Measurements from ENCODE around the gene STC2. TPM values are rescaled to one million over a fixed set of nuclear protein-coding genes. Genes with fewer than 3 reads are reported as not detected.
A peak's percentile ranks its signal among the peaks of the same experiment; 100 is the strongest.

The STC2 gene
- total and polyA plus RNA-seq, 7 experiments from 2014 or later = 28.3 TPM; not detected in 6

DNA sequence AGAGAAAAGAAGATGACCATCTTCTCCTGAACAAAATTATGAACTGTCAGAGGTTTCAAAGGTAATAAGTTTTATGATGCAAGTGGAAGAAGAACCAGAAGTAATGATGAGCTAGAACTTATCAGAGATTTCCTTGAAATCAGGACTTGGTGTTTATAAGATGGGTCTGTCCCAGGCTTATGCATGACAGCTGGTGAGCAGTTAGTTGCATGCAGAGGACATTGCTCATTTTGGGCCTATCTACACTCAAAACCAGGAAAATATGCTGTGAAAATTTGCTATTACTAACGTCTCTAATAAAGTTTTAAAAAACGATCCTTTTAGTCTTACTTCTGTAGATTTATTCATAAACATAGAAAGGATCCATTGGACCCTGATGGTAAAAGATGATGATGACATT lies 6.6 kb upstream of the STC2 start:
- DNase-seq (no peak), ATAC-seq (no peak)
- Histone ChIP-seq H3K27ac (ENCODE audit: low read depth, low read length) (no peak overlapping the region), H3K27me3 (ENCODE audit: control insufficient read depth in 2 of 2, insufficient read depth in 2 of 2, low read length in 2 of 2) (peaks cover 0 to 3% of the 10 kb centered on the region in 2 donors), H3K36me3 (ENCODE audit: control insufficient read depth in 2 of 3, insufficient read depth in 3 of 3, low read length in 3 of 3) (no peaks in the 10 kb centered on the region), H3K4me3 (ENCODE audit: low read length) (no peak overlapping the region), H3K4me1 (ENCODE audit: control insufficient read depth in 2 of 2, insufficient read depth in 2 of 2, low read length in 2 of 2) (no peaks in the 10 kb centered on the region), H3K9me3 (ENCODE audit: control insufficient read depth in 2 of 3, low read length in 3 of 3) (no peaks in the 10 kb centered on the region)
- Mint-ChIP-seq H3K4me1 (peaks cover 0 to 21% (median 4%) of the 10 kb centered on the region in 7 donors), H3K9me3 (peaks cover 0 to 4% (median 0%) of the 10 kb centered on the region in 11 donors), H3K27me3 (peaks cover 12 to 64% (median 58%) of the 10 kb centered on the region in 5 donors), H3K36me3 (no peaks in the 10 kb centered on the region), H3K4me3 (no peak overlapping the region), H3K27ac (no peak overlapping the region)
- POLR2A ChIA-PET = no interaction called here
- CTCF ChIA-PET = no interaction called here
- intact Hi-C loops (cut with micrococcal nuclease) = loop anchor here (5.0 kb wide), 2 partner anchors 98 to 618 kb away; partner anchors contain the start of gene NKX2-5 (in 1 of the 2)

GRCh38 chr5:173333925-173334661 lies 5.9 kb upstream of the STC2 start:
- H3K27ac ChIP-seq (ENCODE audit: low read depth, low read length) = no peak overlapping the region
- no peaks in the 10 kb centered on the region for H3K9me3 ChIP-seq (ENCODE audit: control insufficient read depth in 2 of 3, low read length in 3 of 3)
- no peak for ATAC-seq
- no peak overlapping the region for H3K4me3 ChIP-seq (ENCODE audit: low read length)
- H3K27me3 ChIP-seq (ENCODE audit: control insufficient read depth in 2 of 2, insufficient read depth in 2 of 2, low read length in 2 of 2) = peaks cover 0 to 3% of the 10 kb centered on the region in 2 donors
- Mint-ChIP-seq H3K4me3 (no peak overlapping the region), H3K27me3 (peaks cover 12 to 66% (median 57%) of the 10 kb centered on the region in 5 donors), H3K4me1 (peaks cover 0 to 24% (median 6%) of the 10 kb centered on the region in 7 donors), H3K36me3 (no peaks in the 10 kb centered on the region), H3K9me3 (peaks cover 0 to 4% (median 0%) of the 10 kb centered on the region in 11 donors), H3K27ac (no peak overlapping the region)
- DNase-seq = no peak
- CTCF ChIA-PET = no interaction called here
- intact Hi-C loops (cut with micrococcal nuclease) = loop anchor here (2.0 to 5.0 kb wide), 3 partner anchors 97 to 621 kb away; partner anchors contain the start of gene NKX2-5 (in 1 of the 2)
- POLR2A ChIA-PET = no interaction called here
- H3K4me1 ChIP-seq (ENCODE audit: control insufficient read depth in 2 of 2, insufficient read depth in 2 of 2, low read length in 2 of 2) = no peaks in the 10 kb centered on the region
- no peaks in the 10 kb centered on the region for H3K36me3 ChIP-seq (ENCODE audit: control insufficient read depth in 2 of 3, insufficient read depth in 3 of 3, low read length in 3 of 3)

DNA sequence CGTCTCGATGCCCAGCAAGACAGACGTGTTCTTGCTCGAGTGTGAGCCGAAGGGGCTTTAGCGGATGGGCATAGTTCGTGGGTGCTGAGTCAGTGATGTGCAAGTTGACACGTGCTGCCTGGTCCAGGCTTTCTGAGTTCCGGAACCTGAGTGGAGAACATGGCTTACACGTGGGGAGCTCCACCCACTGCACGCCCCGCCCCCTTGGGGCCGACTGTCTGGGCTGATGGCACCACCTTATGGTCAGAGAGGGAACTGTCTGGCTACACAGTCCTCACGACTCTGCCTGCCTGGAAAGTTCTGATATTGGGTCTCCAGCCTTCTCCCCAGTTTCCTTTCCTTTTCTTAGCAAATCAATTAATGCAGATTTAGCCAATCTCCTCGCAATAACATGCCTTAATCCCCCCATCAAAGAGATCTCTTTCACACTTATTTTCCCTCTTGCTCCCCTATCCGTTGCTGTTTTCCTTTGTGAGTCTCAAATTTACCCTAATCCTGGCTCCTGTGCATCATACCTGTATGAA lies 3.8 kb upstream of the STC2 start:
- peaks cover 0 to 3% of the 10 kb centered on the region in 2 donors for H3K27me3 ChIP-seq (ENCODE audit: control insufficient read depth in 2 of 2, insufficient read depth in 2 of 2, low read length in 2 of 2)
- peak overlapping the region in 1 of 9 donors; percentile 62 for H3K27ac Mint-ChIP-seq
- H3K27me3 Mint-ChIP-seq = peaks cover 7 to 71% (median 68%) of the 10 kb centered on the region in 5 donors
- H3K36me3 Mint-ChIP-seq = peaks cover 0 to 4% (median 0%) of the 10 kb centered on the region in 5 donors
- intact Hi-C loops (cut with micrococcal nuclease) = loop anchor here (1.0 to 5.0 kb wide), 9 partner anchors 38 to 619 kb away; partner anchors contain the start of genes BNIP1 (in 1 of the 2), NKX2-5 (in 1 of the 2) and RPL26L1 (in 1 of the 2)
- DNase-seq (peak; percentile 29 to 92 (median 59)), ATAC-seq (peak; percentile 96)
- no peaks in the 10 kb centered on the region for H3K36me3 ChIP-seq (ENCODE audit: control insufficient read depth in 2 of 3, insufficient read depth in 3 of 3, low read length in 3 of 3)
- no peak overlapping the region for H3K27ac ChIP-seq (ENCODE audit: low read depth, low read length)
- H3K4me1 ChIP-seq (ENCODE audit: control insufficient read depth in 2 of 2, insufficient read depth in 2 of 2, low read length in 2 of 2) = no peaks in the 10 kb centered on the region
- no peaks in the 10 kb centered on the region for H3K9me3 ChIP-seq (ENCODE audit: control insufficient read depth in 2 of 3, low read length in 3 of 3)
- peaks cover 10 to 33% (median 17%) of the 10 kb centered on the region in 7 donors for H3K4me1 Mint-ChIP-seq
- no peak overlapping the region for H3K4me3 ChIP-seq (ENCODE audit: low read length)
- peak overlapping the region in 2 of 10 donors; percentile 10 to 48 for H3K4me3 Mint-ChIP-seq
- POLR2A ChIA-PET = no interaction called here
- CTCF ChIA-PET = interaction anchor here (1.3 kb wide), 1 partner anchor 40 kb away, joined by 3 read pairs; no protein-coding TSS in a partner anchor
- peaks cover 0 to 2% (median 0%) of the 10 kb centered on the region in 11 donors for H3K9me3 Mint-ChIP-seq

GRCh38 chr5:173331287-173331686 lies 3.1 kb upstream of the STC2 start:
- Histone ChIP-seq H3K4me3 (ENCODE audit: low read length) (no peak overlapping the region), H3K27ac (ENCODE audit: low read depth, low read length) (no peak overlapping the region), H3K4me1 (ENCODE audit: control insufficient read depth in 2 of 2, insufficient read depth in 2 of 2, low read length in 2 of 2) (no peaks in the 10 kb centered on the region), H3K36me3 (ENCODE audit: control insufficient read depth in 2 of 3, insufficient read depth in 3 of 3, low read length in 3 of 3) (no peaks in the 10 kb centered on the region), H3K27me3 (ENCODE audit: control insufficient read depth in 2 of 2, insufficient read depth in 2 of 2, low read length in 2 of 2) (peaks cover 0 to 3% of the 10 kb centered on the region in 2 donors), H3K9me3 (ENCODE audit: control insufficient read depth in 2 of 3, low read length in 3 of 3) (no peaks in the 10 kb centered on the region)
- peaks cover 0 to 8% (median 0%) of the 10 kb centered on the region in 5 donors for H3K36me3 Mint-ChIP-seq
- ATAC-seq (no peak), DNase-seq (no peak)
- peaks cover 9 to 72% (median 68%) of the 10 kb centered on the region in 5 donors for H3K27me3 Mint-ChIP-seq
- peaks cover 0 to 2% (median 0%) of the 10 kb centered on the region in 11 donors for H3K9me3 Mint-ChIP-seq
- POLR2A ChIA-PET = no interaction called here
- peak overlapping the region in 1 of 10 donors; percentile 48 for H3K4me3 Mint-ChIP-seq
- intact Hi-C loops (cut with micrococcal nuclease) = loop anchor here (5.0 kb wide), 2 partner anchors 94 to 614 kb away; partner anchors contain the start of gene NKX2-5 (in 1 of the 2)
- peaks cover 10 to 39% (median 21%) of the 10 kb centered on the region in 7 donors for H3K4me1 Mint-ChIP-seq
- H3K27ac Mint-ChIP-seq = peak overlapping the region in 1 of 9 donors; percentile 62
- CTCF ChIA-PET = interaction anchor here (1.3 kb wide), 1 partner anchor 39 kb away, joined by 3 read pairs; no protein-coding TSS in a partner anchor

DNA sequence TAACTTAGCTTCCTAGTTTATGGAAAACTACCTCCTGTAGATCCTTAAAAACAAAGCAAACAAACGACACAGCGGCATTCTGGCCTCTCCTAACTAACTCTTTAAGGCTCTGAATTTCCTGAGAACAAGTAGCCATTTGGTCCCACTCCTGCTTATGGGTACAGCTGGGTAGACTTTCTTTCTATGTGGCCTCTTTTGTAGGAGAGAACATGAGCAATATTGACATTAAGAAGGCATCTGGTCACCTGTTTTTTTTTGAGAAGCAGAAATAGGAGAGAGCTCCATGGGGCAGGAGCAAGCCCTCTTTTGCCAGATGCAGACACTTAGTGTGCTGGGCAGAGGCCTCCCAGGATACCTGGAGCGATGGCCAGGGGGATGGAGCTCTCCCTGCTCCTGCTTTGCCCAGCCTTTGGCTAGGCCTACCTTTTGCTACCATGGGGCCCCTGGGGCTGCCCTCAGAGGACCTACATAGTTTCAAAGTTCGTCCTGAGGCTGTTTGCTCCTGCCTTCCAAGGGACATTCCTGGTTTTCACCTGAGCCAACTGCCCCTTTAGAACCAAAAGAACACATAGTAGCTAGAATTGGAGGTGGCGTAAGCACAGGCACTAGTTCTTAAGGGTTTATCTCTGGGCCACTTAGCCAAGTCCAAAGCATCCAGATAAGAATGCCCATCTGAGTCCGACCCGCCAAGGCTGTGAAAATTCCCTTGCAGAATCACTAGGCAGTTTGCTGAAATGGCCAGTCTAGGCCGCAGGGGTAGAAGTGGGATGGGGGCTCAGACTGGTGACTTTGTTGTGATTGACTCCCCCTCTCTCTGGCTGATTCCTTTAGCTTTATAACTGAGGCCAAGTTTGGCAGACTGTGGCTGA lies 2.4 kb upstream of the STC2 start:
- peaks cover 8 to 72% (median 68%) of the 10 kb centered on the region in 5 donors for H3K27me3 Mint-ChIP-seq
- Histone ChIP-seq H3K27me3 (ENCODE audit: control insufficient read depth in 2 of 2, insufficient read depth in 2 of 2, low read length in 2 of 2) (peaks cover 0 to 3% of the 10 kb centered on the region in 2 donors), H3K4me3 (ENCODE audit: low read length) (no peak overlapping the region), H3K36me3 (ENCODE audit: control insufficient read depth in 2 of 3, insufficient read depth in 3 of 3, low read length in 3 of 3) (no peaks in the 10 kb centered on the region), H3K9me3 (ENCODE audit: control insufficient read depth in 2 of 3, low read length in 3 of 3) (no peaks in the 10 kb centered on the region), H3K27ac (ENCODE audit: low read depth, low read length) (no peak overlapping the region), H3K4me1 (ENCODE audit: control insufficient read depth in 2 of 2, insufficient read depth in 2 of 2, low read length in 2 of 2) (no peaks in the 10 kb centered on the region)
- H3K4me1 Mint-ChIP-seq = peaks cover 10 to 43% (median 24%) of the 10 kb centered on the region in 7 donors
- intact Hi-C loops (cut with micrococcal nuclease) = loop anchor here (1.0 to 5.0 kb wide), 3 partner anchors 93 to 613 kb away; partner anchors contain the start of gene NKX2-5 (in 1 of the 2)
- POLR2A ChIA-PET = no interaction called here
- H3K4me3 Mint-ChIP-seq = peak overlapping the region in 5 of 10 donors; percentile 1 to 71 (median 33)
- peaks cover 0 to 10% (median 0%) of the 10 kb centered on the region in 5 donors for H3K36me3 Mint-ChIP-seq
- DNase-seq (no peak), ATAC-seq (no peak)
- H3K9me3 Mint-ChIP-seq = peaks cover 0 to 2% (median 0%) of the 10 kb centered on the region in 11 donors
- CTCF ChIA-PET = no interaction called here
- H3K27ac Mint-ChIP-seq = peak overlapping the region in 1 of 9 donors; percentile 56

All from naive thymus-derived CD4-positive, alpha-beta T cell (primary cell).